ENCODE results near the gene DHRS4L2. TPM values are rescaled to one million over a fixed set of nuclear protein-coding genes. Genes with fewer than 3 reads are reported as not detected.
"Not testable (repeated sequence)": the region's sequence is repeated elsewhere in the genome, so short reads cannot be mapped to it uniquely, and the experiment has no call there.

DHRS4L2 gene
- total and polyA plus RNA-seq, 4 donors = 16.7 to 56.8 (median 44.0) TPM

- H3K27me3 ChIP-seq (ENCODE audit: control insufficient read depth in 4 of 4, insufficient read depth in 4 of 4, low read length in 3 of 4); H3K4me3 ChIP-seq (ENCODE audit: low read depth in 1 of 3, low read length in 3 of 3); H3K36me3 ChIP-seq (ENCODE audit: control insufficient read depth in 4 of 4, insufficient read depth in 3 of 4, low read depth in 1 of 4, low read length in 3 of 4); DNase-seq (ENCODE audit: low spot score); H3K9me3 ChIP-seq (ENCODE audit: control insufficient read depth in 4 of 4, low read length in 3 of 4); H3K9ac ChIP-seq (ENCODE audit: low read depth in 1 of 2, low read length in 2 of 2); H3K4me1 ChIP-seq (ENCODE audit: control insufficient read depth in 4 of 4, insufficient read depth in 4 of 4, low read length in 3 of 4); H3K27ac ChIP-seq (ENCODE audit: low read depth in 1 of 2, low read length in 2 of 2): not testable (repeated sequence)
These were observed 14.7 kb upstream of the DHRS4L2 start for GRCh38 chr14:23974041-23974440.

- not testable (repeated sequence) for H3K9me3 ChIP-seq (ENCODE audit: control insufficient read depth in 4 of 4, low read length in 3 of 4); H3K4me1 ChIP-seq (ENCODE audit: control insufficient read depth in 4 of 4, insufficient read depth in 4 of 4, low read length in 3 of 4); H3K36me3 ChIP-seq (ENCODE audit: control insufficient read depth in 4 of 4, insufficient read depth in 3 of 4, low read depth in 1 of 4, low read length in 3 of 4); H3K27ac ChIP-seq (ENCODE audit: low read depth in 1 of 2, low read length in 2 of 2); DNase-seq (ENCODE audit: low spot score); H3K9ac ChIP-seq (ENCODE audit: low read depth in 1 of 2, low read length in 2 of 2); H3K27me3 ChIP-seq (ENCODE audit: control insufficient read depth in 4 of 4, insufficient read depth in 4 of 4, low read length in 3 of 4); H3K4me3 ChIP-seq (ENCODE audit: low read depth in 1 of 3, low read length in 3 of 3)
- TF ChIP-seq RAD21 (IDR thresholded peaks at IDR 0.05) = peak in 1 of 2 donors; percentile 48
- TF ChIP-seq, protein P1, sequence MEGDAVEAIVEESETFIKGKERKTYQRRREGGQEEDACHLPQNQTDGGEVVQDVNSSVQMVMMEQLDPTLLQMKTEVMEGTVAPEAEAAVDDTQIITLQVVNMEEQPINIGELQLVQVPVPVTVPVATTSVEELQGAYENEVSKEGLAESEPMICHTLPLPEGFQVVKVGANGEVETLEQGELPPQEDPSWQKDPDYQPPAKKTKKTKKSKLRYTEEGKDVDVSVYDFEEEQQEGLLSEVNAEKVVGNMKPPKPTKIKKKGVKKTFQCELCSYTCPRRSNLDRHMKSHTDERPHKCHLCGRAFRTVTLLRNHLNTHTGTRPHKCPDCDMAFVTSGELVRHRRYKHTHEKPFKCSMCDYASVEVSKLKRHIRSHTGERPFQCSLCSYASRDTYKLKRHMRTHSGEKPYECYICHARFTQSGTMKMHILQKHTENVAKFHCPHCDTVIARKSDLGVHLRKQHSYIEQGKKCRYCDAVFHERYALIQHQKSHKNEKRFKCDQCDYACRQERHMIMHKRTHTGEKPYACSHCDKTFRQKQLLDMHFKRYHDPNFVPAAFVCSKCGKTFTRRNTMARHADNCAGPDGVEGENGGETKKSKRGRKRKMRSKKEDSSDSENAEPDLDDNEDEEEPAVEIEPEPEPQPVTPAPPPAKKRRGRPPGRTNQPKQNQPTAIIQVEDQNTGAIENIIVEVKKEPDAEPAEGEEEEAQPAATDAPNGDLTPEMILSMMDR (IDR thresholded peaks at IDR 0.05; ENCODE audit: low read depth, low read length, missing input control) = peak; percentile 14
- WGBS = 64% methylated on average over 2 of the region's 2 CpGs
These were observed 11.5 kb upstream of the DHRS4L2 start for GRCh38 chr14:23977208-23977607.

- not testable (repeated sequence) for H3K27me3 ChIP-seq (ENCODE audit: control insufficient read depth in 4 of 4, insufficient read depth in 4 of 4, low read length in 3 of 4); H3K9ac ChIP-seq (ENCODE audit: low read depth in 1 of 2, low read length in 2 of 2); DNase-seq (ENCODE audit: low spot score); H3K4me1 ChIP-seq (ENCODE audit: control insufficient read depth in 4 of 4, insufficient read depth in 4 of 4, low read length in 3 of 4); H3K27ac ChIP-seq (ENCODE audit: low read depth in 1 of 2, low read length in 2 of 2); H3K9me3 ChIP-seq (ENCODE audit: control insufficient read depth in 4 of 4, low read length in 3 of 4); H3K4me3 ChIP-seq (ENCODE audit: low read depth in 1 of 3, low read length in 3 of 3); H3K36me3 ChIP-seq (ENCODE audit: control insufficient read depth in 4 of 4, insufficient read depth in 3 of 4, low read depth in 1 of 4, low read length in 3 of 4)
- WGBS = 77% methylated on average over 10 of the region's 10 CpGs
These were observed 6.5 kb upstream of the DHRS4L2 start for GRCh38 chr14:23981951-23982813.

DNA sequence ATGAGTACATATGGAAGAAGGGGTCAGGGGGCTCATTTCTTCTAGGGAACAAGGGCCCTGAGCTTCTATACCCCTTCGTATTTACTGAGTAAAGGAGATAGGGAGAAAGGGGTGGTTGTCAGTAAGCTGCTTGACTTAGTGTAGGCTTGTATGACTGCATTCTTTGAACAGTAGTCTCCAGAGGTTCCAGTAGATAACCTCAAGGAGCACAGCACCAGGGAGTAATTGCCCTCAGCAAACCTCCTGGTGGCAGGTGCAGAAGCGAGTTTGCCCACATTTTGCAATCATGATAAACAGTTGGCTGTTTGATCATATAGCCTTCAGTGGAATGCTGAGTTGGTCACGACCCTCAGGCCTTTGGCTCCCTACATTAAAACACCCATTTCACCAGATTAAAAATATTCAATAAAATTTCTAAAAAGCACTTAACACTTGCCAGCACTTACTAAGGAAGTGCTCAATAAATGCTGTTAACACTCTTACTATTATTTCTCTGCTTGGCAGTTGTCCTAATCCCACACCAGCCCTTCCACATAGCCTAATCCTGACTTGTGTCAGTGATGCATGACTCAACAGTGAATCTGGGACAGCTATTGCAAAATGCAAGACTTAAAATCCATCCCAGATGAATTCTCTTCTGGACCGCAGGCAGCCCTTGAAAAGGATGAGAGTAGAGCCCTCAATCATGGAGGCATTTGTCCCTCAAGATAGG is 3.7 kb upstream of the DHRS4L2 start:
- DNase-seq (ENCODE audit: low spot score) = no peak
- Histone ChIP-seq H3K9ac (ENCODE audit: low read depth in 1 of 2, low read length in 2 of 2) (no peak overlapping the region), H3K4me3 (ENCODE audit: low read depth in 1 of 3, low read length in 3 of 3) (no peak overlapping the region), H3K9me3 (ENCODE audit: control insufficient read depth in 4 of 4, low read length in 3 of 4) (no peaks in the 10 kb centered on the region), H3K36me3 (ENCODE audit: control insufficient read depth in 4 of 4, insufficient read depth in 3 of 4, low read depth in 1 of 4, low read length in 3 of 4) (no peaks in the 10 kb centered on the region), H3K4me1 (ENCODE audit: control insufficient read depth in 4 of 4, insufficient read depth in 4 of 4, low read length in 3 of 4) (peaks cover 2 to 11% (median 8%) of the 10 kb centered on the region in 4 donors), H3K27me3 (ENCODE audit: control insufficient read depth in 4 of 4, insufficient read depth in 4 of 4, low read length in 3 of 4) (no peaks in the 10 kb centered on the region), H3K27ac (ENCODE audit: low read depth in 1 of 2, low read length in 2 of 2) (no peak overlapping the region)
- WGBS = 83% methylated on average over 4 of the region's 4 CpGs
- TF ChIP-seq SP1 (IDR thresholded peaks at IDR 0.05) (no peak), FOXA2 (IDR thresholded peaks at IDR 0.05) (no peak), RXRA (IDR thresholded peaks at IDR 0.05) (no peak), ATF3 (IDR thresholded peaks at IDR 0.05) (no peak), YY1 (IDR thresholded peaks at IDR 0.05) (no peak), NR2F2 (IDR thresholded peaks at IDR 0.05) (no peak), GABPA (IDR thresholded peaks at IDR 0.05 in 1 of 2, conservative IDR thresholded peaks at IDR 0.05 in 1 of 2) (no peak), EGR1 (IDR thresholded peaks at IDR 0.05; ENCODE audit: low read depth in 2 of 2) (no peak)
- TF ChIP-seq, protein P2, sequence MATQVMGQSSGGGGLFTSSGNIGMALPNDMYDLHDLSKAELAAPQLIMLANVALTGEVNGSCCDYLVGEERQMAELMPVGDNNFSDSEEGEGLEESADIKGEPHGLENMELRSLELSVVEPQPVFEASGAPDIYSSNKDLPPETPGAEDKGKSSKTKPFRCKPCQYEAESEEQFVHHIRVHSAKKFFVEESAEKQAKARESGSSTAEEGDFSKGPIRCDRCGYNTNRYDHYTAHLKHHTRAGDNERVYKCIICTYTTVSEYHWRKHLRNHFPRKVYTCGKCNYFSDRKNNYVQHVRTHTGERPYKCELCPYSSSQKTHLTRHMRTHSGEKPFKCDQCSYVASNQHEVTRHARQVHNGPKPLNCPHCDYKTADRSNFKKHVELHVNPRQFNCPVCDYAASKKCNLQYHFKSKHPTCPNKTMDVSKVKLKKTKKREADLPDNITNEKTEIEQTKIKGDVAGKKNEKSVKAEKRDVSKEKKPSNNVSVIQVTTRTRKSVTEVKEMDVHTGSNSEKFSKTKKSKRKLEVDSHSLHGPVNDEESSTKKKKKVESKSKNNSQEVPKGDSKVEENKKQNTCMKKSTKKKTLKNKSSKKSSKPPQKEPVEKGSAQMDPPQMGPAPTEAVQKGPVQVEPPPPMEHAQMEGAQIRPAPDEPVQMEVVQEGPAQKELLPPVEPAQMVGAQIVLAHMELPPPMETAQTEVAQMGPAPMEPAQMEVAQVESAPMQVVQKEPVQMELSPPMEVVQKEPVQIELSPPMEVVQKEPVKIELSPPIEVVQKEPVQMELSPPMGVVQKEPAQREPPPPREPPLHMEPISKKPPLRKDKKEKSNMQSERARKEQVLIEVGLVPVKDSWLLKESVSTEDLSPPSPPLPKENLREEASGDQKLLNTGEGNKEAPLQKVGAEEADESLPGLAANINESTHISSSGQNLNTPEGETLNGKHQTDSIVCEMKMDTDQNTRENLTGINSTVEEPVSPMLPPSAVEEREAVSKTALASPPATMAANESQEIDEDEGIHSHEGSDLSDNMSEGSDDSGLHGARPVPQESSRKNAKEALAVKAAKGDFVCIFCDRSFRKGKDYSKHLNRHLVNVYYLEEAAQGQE (IDR thresholded peaks at IDR 0.05) = no peak
- TF ChIP-seq, protein P3, sequence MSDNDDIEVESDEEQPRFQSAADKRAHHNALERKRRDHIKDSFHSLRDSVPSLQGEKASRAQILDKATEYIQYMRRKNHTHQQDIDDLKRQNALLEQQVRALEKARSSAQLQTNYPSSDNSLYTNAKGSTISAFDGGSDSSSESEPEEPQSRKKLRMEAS (IDR thresholded peaks at IDR 0.05) = no peak
- TF ChIP-seq, protein P1 (IDR thresholded peaks at IDR 0.05; ENCODE audit: low read depth, low read length, missing input control) = no peak
